Keratinocyte (primary cell): ENCODE data around the gene PRKCZ. TPM values are rescaled to one million over a fixed set of nuclear protein-coding genes. Genes with fewer than 3 reads are reported as not detected.

Experiments
- DNase-seq: peaks from one replicate; pipeline ENCODE4 v3.0.0-alpha.2; 2011; ENCODE audit warnings: low read depth, missing footprints, low spot score
- FAIRE-seq: peaks from 2 replicates; lab custom pipeline; 2011; peaks lifted over from hg19 to GRCh38; lab: Jason Lieb, UNC
- H2AFZ ChIP-seq: 2 replicates; pipeline ENCODE4 v1.6.0; 2012; ENCODE audit warnings: low read length, control low read depth, inconsistent platforms; ENCODE audit not compliant: control insufficient read depth
- H3K27ac ChIP-seq: 2 replicates; pipeline ENCODE4 v1.5.1; 2011; ENCODE audit warnings: low read length; ENCODE audit not compliant: control insufficient read depth, insufficient read depth
- H3K27me3 ChIP-seq: 3 replicates; pipeline ENCODE4 v1.6.0; 2011; ENCODE audit warnings: low read length; ENCODE audit not compliant: control insufficient read depth, insufficient read depth; ENCODE audit errors: extremely low read depth
- H3K36me3 ChIP-seq, 2 experiments: 2 replicates in 1 of 2; 3 replicates in 1 of 2; pipeline ENCODE4 v1.5.1; 2011; ENCODE audit warnings: low read length in 2 of 2, mild to moderate bottlenecking in 1 of 2; ENCODE audit not compliant: control insufficient read depth in 2 of 2, insufficient read depth in 2 of 2; ENCODE audit errors: extremely low read depth in 1 of 2
- H3K4me1 ChIP-seq: 3 replicates; pipeline ENCODE4 v1.5.1; 2011; ENCODE audit warnings: low read length; ENCODE audit not compliant: control insufficient read depth, insufficient read depth; ENCODE audit errors: extremely low read depth
- H3K4me2 ChIP-seq: 3 replicates; pipeline ENCODE4 v1.6.0; 2011; ENCODE audit warnings: low read depth, low read length; ENCODE audit not compliant: control insufficient read depth, insufficient read depth; ENCODE audit errors: extremely low read depth
- H3K4me3 ChIP-seq, 3 experiments: fragments of 200-600 bp in 1 of 3; sonication (generic) in 1 of 3; 2 replicates in 2 of 3; 3 replicates in 1 of 3; pipeline ENCODE4 v1.5.1; 2011 to 2016; ENCODE audit warnings: low read length in 3 of 3, mild to moderate bottlenecking in 3 of 3, control low read depth in 2 of 3, inconsistent platforms in 1 of 3, low read depth in 1 of 3, mixed read lengths in 1 of 3, mixed run types in 1 of 3, moderate library complexity in 1 of 3; ENCODE audit not compliant: control insufficient read depth in 2 of 3, insufficient read depth in 2 of 3; ENCODE audit errors: extremely low read depth in 1 of 3
- H3K79me2 ChIP-seq: 2 replicates; pipeline ENCODE4 v1.6.0; 2012; ENCODE audit warnings: low read length; ENCODE audit not compliant: control insufficient read depth, insufficient read depth
- H3K9ac ChIP-seq: 3 replicates; pipeline ENCODE4 v1.6.0; 2011; ENCODE audit warnings: low read length; ENCODE audit not compliant: control insufficient read depth, insufficient read depth; ENCODE audit errors: extremely low read depth
- H3K9me1 ChIP-seq: 3 replicates; pipeline ENCODE4 v1.6.0; 2011; ENCODE audit warnings: low read length; ENCODE audit not compliant: control insufficient read depth, insufficient read depth; ENCODE audit errors: extremely low read depth
- H3K9me3 ChIP-seq: 2 replicates; pipeline ENCODE4 v1.5.1; 2012; ENCODE audit warnings: low read depth, low read length; ENCODE audit not compliant: control insufficient read depth
- H4K20me1 ChIP-seq: 3 replicates; pipeline ENCODE4 v1.6.0; 2011; ENCODE audit warnings: low read length; ENCODE audit not compliant: control insufficient read depth, insufficient read depth; ENCODE audit errors: extremely low read depth
- EZH2 ChIP-seq: IDR thresholded peaks from one replicate; pipeline ENCODE4 v1.6.1; 2012; ENCODE audit warnings: inconsistent platforms, mild to moderate bottlenecking, low read length, moderate library complexity
- dilution Hi-C: fragments of 300-500 bp; cut with MboI; formaldehyde crosslinking; loops from one replicate; pipeline ENCODE4 v1.7.0; 2020; ENCODE audit warnings: low sequenced_read_pairs; ENCODE audit not compliant: extremely low pct_ligation_motif_present
- polyA plus RNA-seq, 5 experiments: library from polyadenylated mRNA; depleted of rRNA in 3 of 5; stranded (reverse) in 3 of 5; stranded (forward) in 1 of 5; unstranded in 1 of 5; fragments of >200 nt; gene quantifications; 1 replicate in 1 of 5; 2 replicates in 3 of 5; 3 replicates in 1 of 5; pipeline versions ENCODE4 v1.2.1 to v1.2.3, GENCODE V29; 2011 to 2012; ENCODE audit warnings: missing spikeins in 2 of 5, low read depth in 1 of 5, low replicate concordance in 1 of 5
- TF ChIP-seq, protein P1 (sequence below), 3 experiments: IDR thresholded peaks in 1 of 3; conservative IDR thresholded peaks in 1 of 3; optimal IDR thresholded peaks in 1 of 3; 2 replicates in 2 of 3; 3 replicates in 1 of 3; pipeline versions ENCODE3 to v1.5.1; 2011; ENCODE audit warnings: low read length in 3 of 3, mild to moderate bottlenecking in 3 of 3, moderate library complexity in 2 of 3, control low read depth in 1 of 3, inconsistent platforms in 1 of 3; ENCODE audit not compliant: insufficient read depth in 2 of 3; ENCODE audit errors: extremely low read depth in 1 of 3

Gene PRKCZ
- polyA plus RNA-seq, 1 donor (not counting 4 experiments of a cell fraction or from before 2014, with no cell fraction given), result 36.3 TPM

DNA sequence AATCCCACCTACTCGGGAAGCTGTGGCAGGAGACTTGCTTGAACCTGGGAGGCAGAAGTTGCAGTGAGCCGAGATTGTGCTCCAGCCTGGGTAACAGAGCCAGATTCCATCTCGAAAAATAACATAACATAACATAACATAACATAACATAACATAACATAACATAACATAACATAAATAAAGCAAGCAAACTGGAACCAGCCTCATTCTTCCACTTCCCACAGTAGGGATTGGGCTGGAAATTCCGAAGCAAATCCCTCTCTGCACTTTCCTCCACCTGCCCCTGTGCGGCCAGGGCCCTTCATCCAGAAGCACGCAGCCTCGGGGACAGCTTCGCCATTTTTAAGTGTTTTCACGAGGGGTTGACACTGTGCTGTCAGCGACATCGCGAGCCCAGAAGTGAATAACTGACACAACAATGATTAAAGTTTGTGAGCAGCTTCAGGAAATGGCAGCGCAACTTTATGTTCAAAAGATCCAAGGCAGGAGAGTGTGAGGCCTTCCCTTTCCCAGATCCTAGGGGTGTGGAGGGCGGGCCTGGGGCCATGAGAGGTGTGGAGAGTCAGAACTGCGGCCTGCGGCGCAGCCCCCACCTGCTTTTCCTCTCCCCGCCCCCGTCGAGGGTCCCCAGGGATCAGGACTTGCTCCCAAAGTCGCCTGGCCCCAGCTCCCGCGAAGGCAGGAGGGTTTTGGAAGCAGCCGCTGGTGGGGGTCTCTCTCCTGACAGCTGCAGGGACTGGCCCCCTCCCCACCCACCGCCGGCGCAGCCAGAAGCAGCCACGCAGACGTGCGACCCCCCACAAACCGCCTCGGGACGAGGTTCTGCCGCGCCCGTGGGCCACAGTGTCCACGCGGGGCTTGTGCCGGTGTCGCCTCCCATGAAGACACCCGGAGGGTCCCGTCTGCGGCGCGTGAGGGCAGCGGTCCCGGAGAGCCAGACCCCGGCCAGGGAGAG, 31.7 kb upstream of the PRKCZ start:
- H3K79me2 ChIP-seq, result no peaks in the 10 kb centered on the region
- TF ChIP-seq, protein P1, sequence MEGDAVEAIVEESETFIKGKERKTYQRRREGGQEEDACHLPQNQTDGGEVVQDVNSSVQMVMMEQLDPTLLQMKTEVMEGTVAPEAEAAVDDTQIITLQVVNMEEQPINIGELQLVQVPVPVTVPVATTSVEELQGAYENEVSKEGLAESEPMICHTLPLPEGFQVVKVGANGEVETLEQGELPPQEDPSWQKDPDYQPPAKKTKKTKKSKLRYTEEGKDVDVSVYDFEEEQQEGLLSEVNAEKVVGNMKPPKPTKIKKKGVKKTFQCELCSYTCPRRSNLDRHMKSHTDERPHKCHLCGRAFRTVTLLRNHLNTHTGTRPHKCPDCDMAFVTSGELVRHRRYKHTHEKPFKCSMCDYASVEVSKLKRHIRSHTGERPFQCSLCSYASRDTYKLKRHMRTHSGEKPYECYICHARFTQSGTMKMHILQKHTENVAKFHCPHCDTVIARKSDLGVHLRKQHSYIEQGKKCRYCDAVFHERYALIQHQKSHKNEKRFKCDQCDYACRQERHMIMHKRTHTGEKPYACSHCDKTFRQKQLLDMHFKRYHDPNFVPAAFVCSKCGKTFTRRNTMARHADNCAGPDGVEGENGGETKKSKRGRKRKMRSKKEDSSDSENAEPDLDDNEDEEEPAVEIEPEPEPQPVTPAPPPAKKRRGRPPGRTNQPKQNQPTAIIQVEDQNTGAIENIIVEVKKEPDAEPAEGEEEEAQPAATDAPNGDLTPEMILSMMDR (optimal IDR thresholded peaks at IDR 0.05 in 1 of 3, IDR thresholded peaks at IDR 0.05 in 1 of 3, conservative IDR thresholded peaks at IDR 0.05 in 1 of 3; ENCODE audit: extremely low read depth in 1 of 3, insufficient read depth in 2 of 3, low read length in 3 of 3), result no peak
- peak; percentile 50 for TF ChIP-seq EZH2
- no peak for DNase-seq

DNA sequence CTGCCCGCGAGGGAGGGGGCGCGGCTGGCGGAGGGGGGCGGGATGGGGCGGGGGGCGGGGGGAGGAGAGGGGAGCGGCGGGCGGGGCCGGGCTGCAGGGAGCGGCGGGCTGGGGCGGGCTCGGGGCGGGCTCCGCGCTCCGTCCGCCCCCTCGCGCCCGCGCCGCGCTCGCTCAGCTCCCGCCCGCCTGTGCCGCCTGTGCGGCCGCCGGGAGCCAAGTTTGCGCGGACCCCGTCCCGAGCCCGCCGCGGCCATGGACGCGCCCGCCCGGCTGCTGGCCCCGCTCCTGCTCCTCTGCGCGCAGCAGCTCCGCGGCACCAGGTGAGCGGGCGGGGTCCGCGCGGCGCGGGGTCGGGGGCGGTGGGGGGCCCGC, 31.1 kb upstream of the PRKCZ start, which contains the start of gene GABRD:
TSS of gene GABRD (plus strand) at position 174 of the 372 bp plus-strand sequence. CDS start at position 253, 79 bp downstream.
- Histone ChIP-seq H3K9me3 (no peaks in the 10 kb centered on the region), H3K9me1 (no peaks in the 10 kb centered on the region), H3K27me3 (peaks cover 67% of the 10 kb centered on the region), H2AFZ (no peak within 1 kb of the TSS), H3K4me1 (no peaks in the 10 kb centered on the region), H3K27ac (no peak within 1 kb of the TSS), H3K36me3 (no peaks in the 10 kb centered on the region), H3K4me2 (no peak within 1 kb of the TSS), H3K4me3 (no peak within 1 kb of the TSS), H4K20me1 (peaks cover 3% of the 10 kb centered on the region), H3K9ac (no peak within 1 kb of the TSS), H3K79me2 (no peaks in the 10 kb centered on the region)
- dilution Hi-C loops, result no loop called here
- DNase-seq (no peak), FAIRE-seq (no peak)
- TF ChIP-seq, protein P1 (optimal IDR thresholded peaks at IDR 0.05 in 1 of 3, IDR thresholded peaks at IDR 0.05 in 1 of 3, conservative IDR thresholded peaks at IDR 0.05 in 1 of 3; ENCODE audit: extremely low read depth in 1 of 3, insufficient read depth in 2 of 3, low read length in 3 of 3), result no peak
- TF ChIP-seq EZH2, result no peak

More for the DNA sequence above, 31.7 kb upstream of the PRKCZ start:
- no peak overlapping the region for H3K9ac ChIP-seq
- H3K9me3 ChIP-seq, result no peaks in the 10 kb centered on the region
- no peaks in the 10 kb centered on the region for H3K36me3 ChIP-seq
- H3K27ac ChIP-seq, result no peak overlapping the region
- no peaks in the 10 kb centered on the region for H3K4me1 ChIP-seq
- H3K4me3 ChIP-seq, result no peak overlapping the region
- dilution Hi-C loops, result no loop called here
- no peak overlapping the region for H3K4me2 ChIP-seq
- no peak overlapping the region for H2AFZ ChIP-seq
- no peaks in the 10 kb centered on the region for H3K9me1 ChIP-seq
- H4K20me1 ChIP-seq, result peaks cover 3% of the 10 kb centered on the region
- no peak for FAIRE-seq
- peaks cover 67% of the 10 kb centered on the region for H3K27me3 ChIP-seq
